CD4-positive, alpha-beta T cell treated with Interleukin-2 at 100 ng/mL for 4 hours (primary cell): ENCODE measurements around the gene HDC.
A peak's percentile ranks its signal among the peaks of the same experiment; 100 is the strongest.

Experiments
- DNase-seq: peaks from one replicate; pipeline ENCODE4 v3.0.0-alpha.2; 2020; ENCODE audit warnings: low spot score

Gene HDC

GRCh38 chr15:50252556-50252955 lies 13.0 kb downstream of the HDC start:
- DNase-seq: no peak

GRCh38 chr15:50251638-50252182 lies 13.8 kb downstream of the HDC start:
- DNase-seq: no peak

GRCh38 chr15:50250760-50251394 lies 14.6 kb downstream of the HDC start:
- no peak for DNase-seq

- no peak for DNase-seq
Measured at GRCh38 chr15:50249704-50250103, 15.8 kb downstream of the HDC start.

GRCh38 chr15:50248994-50249582 lies 16.4 kb downstream of the HDC start:
- no peak for DNase-seq

- peak; percentile 56 for DNase-seq
Measured at GRCh38 chr15:50247819-50248655, 17.5 kb downstream of the HDC start.

- no peak for DNase-seq
Measured at GRCh38 chr15:50246631-50247030, 18.9 kb downstream of the HDC start.

- DNase-seq: no peak
Measured at GRCh38 chr15:50244959-50245624, 20.4 kb downstream of the HDC start.

GRCh38 chr15:50244153-50244552 lies 21.4 kb downstream of the HDC start:
- DNase-seq: no peak

- no peak for DNase-seq
Measured at GRCh38 chr15:50241684-50242450, 23.7 kb downstream of the HDC start.

GRCh38 chr15:50238255-50238654 lies 27.3 kb downstream of the HDC start:
- DNase-seq: no peak

GRCh38 chr15:50236433-50236832 lies 29.1 kb downstream of the HDC start:
- DNase-seq: no peak

- no peak for DNase-seq
Measured at GRCh38 chr15:50235794-50236193, 29.7 kb downstream of the HDC start.

- DNase-seq: no peak
Measured at GRCh38 chr15:50234764-50235163, 30.8 kb downstream of the HDC start.

GRCh38 chr15:50233192-50233736 lies 32.3 kb downstream of the HDC start:
- DNase-seq: no peak

GRCh38 chr15:50232791-50233190 lies 32.7 kb downstream of the HDC start:
- DNase-seq: no peak

- DNase-seq: no peak
Measured at GRCh38 chr15:50231761-50232160, 33.8 kb downstream of the HDC start.

- no peak for DNase-seq
Measured at GRCh38 chr15:50229336-50229735, 36.2 kb downstream of the HDC start.

GRCh38 chr15:50228866-50229265 lies 36.7 kb downstream of the HDC start:
- DNase-seq: no peak

GRCh38 chr15:50227076-50227475 lies 38.5 kb downstream of the HDC start:
- DNase-seq: no peak

- DNase-seq: no peak
Measured at GRCh38 chr15:50225938-50226337, 39.6 kb downstream of the HDC start.
